Left ventricle myocardium inferior (tissue), 1 donor: ENCODE measurements around the gene MICAL2. TPM values are rescaled to one million over a fixed set of nuclear protein-coding genes. Genes with fewer than 3 reads are reported as not detected.

ENCODE experiments used
- DNase-seq: peaks from one replicate; pipeline ENCODE4 v3.0.0-alpha.2; 2020
- H3K27ac ChIP-seq: fragments of 200-600 bp; replicated peaks from 2 replicates; pipeline ENCODE4 v1.8.0; 2021
- H3K27me3 ChIP-seq: fragments of 200-600 bp; 2 replicates; pipeline ENCODE4 v1.8.0; 2021; ENCODE audit warnings: low read depth
- H3K36me3 ChIP-seq: fragments of 200-600 bp; 2 replicates; pipeline ENCODE4 v1.8.0; 2021
- H3K4me1 ChIP-seq: fragments of 200-600 bp; 2 replicates; pipeline ENCODE4 v1.8.0; 2021
- H3K4me3 ChIP-seq: fragments of 200-600 bp; 2 replicates; pipeline ENCODE4 v1.8.0; 2021; ENCODE audit warnings: mild to moderate bottlenecking, moderate library complexity
- H3K9me3 ChIP-seq: fragments of 200-600 bp; replicated peaks from 2 replicates; pipeline ENCODE4 v1.8.0; 2021
- CTCF ChIP-seq: fragments of 200-600 bp; IDR thresholded peaks from 2 replicates; pipeline ENCODE4 v1.8.0; 2021; ENCODE audit warnings: antibody characterized with exemption, mild to moderate bottlenecking, borderline replicate concordance
- intact Hi-C: fragments of 100-400 bp; cut with micrococcal nuclease; formaldehyde crosslinking; loops from one replicate; pipeline ENCODE4 v1.11.0; 2022
- total RNA-seq: library from RNA; stranded (reverse); fragmentation: NEBNext Ultra II Directional; extraction: Animal tissue kit (Norgen Biotek cat#: 25700); gene quantifications from one replicate; pipeline ENCODE4 v1.2.1, GENCODE V29; 2021
- donor health status: DM: no; HTN: yes; CAD: no; lungs with severe emphysema.

Gene MICAL2
- total RNA-seq, 1 donor from 2014 or later = 85.0 TPM

GRCh38 chr11:12070446-12071267 is 39.7 kb upstream of the MICAL2 start:
- H3K4me1 ChIP-seq = peaks cover 25% of the 10 kb centered on the region
- H3K9me3 ChIP-seq = no peaks in the 10 kb centered on the region
- no peak for TF ChIP-seq CTCF
- H3K4me3 ChIP-seq = no peak overlapping the region
- H3K36me3 ChIP-seq = no peaks in the 10 kb centered on the region
- intact Hi-C loops = no loop called here
- no peak overlapping the region for H3K27ac ChIP-seq
- DNase-seq = no peak
- no peaks in the 10 kb centered on the region for H3K27me3 ChIP-seq

- no peak overlapping the region for H3K4me3 ChIP-seq
- no peaks in the 10 kb centered on the region for H3K27me3 ChIP-seq
- DNase-seq = no peak
- peaks cover 18% of the 10 kb centered on the region for H3K4me1 ChIP-seq
- no peak overlapping the region for H3K27ac ChIP-seq
- intact Hi-C loops = no loop called here
- no peaks in the 10 kb centered on the region for H3K36me3 ChIP-seq
- TF ChIP-seq CTCF = no peak
- H3K9me3 ChIP-seq = no peaks in the 10 kb centered on the region
Observed at GRCh38 chr11:12071574-12071973, 38.8 kb upstream of the MICAL2 start.

GRCh38 chr11:12073436-12073835 is 37.0 kb upstream of the MICAL2 start:
- DNase-seq = no peak
- H3K36me3 ChIP-seq = no peaks in the 10 kb centered on the region
- no peak for TF ChIP-seq CTCF
- H3K4me1 ChIP-seq = peaks cover 5% of the 10 kb centered on the region
- intact Hi-C loops = no loop called here
- H3K9me3 ChIP-seq = no peaks in the 10 kb centered on the region
- H3K27me3 ChIP-seq = no peaks in the 10 kb centered on the region
- no peak overlapping the region for H3K27ac ChIP-seq
- no peak overlapping the region for H3K4me3 ChIP-seq

GRCh38 chr11:12073886-12074285 is 36.5 kb upstream of the MICAL2 start:
- Histone ChIP-seq H3K9me3 (no peaks in the 10 kb centered on the region), H3K27ac (no peak overlapping the region), H3K4me3 (no peak overlapping the region), H3K36me3 (no peaks in the 10 kb centered on the region), H3K4me1 (peaks cover 4% of the 10 kb centered on the region), H3K27me3 (no peaks in the 10 kb centered on the region)
- intact Hi-C loops = no loop called here
- DNase-seq = no peak
- no peak for TF ChIP-seq CTCF

- DNase-seq = no peak
- no peaks in the 10 kb centered on the region for H3K4me1 ChIP-seq
- intact Hi-C loops = no loop called here
- no peak for TF ChIP-seq CTCF
- no peak overlapping the region for H3K27ac ChIP-seq
- no peak overlapping the region for H3K4me3 ChIP-seq
- no peaks in the 10 kb centered on the region for H3K36me3 ChIP-seq
- no peaks in the 10 kb centered on the region for H3K9me3 ChIP-seq
- no peaks in the 10 kb centered on the region for H3K27me3 ChIP-seq
Observed at GRCh38 chr11:12074529-12075195, 35.7 kb upstream of the MICAL2 start.
